ENCODE data around the gene ZC3H7A. TPM values are rescaled to one million over a fixed set of nuclear protein-coding genes. Genes with fewer than 3 reads are reported as not detected.

Gene ZC3H7A
- total RNA-seq, 1 donor from 2014 or later = 22.6 TPM

DNA sequence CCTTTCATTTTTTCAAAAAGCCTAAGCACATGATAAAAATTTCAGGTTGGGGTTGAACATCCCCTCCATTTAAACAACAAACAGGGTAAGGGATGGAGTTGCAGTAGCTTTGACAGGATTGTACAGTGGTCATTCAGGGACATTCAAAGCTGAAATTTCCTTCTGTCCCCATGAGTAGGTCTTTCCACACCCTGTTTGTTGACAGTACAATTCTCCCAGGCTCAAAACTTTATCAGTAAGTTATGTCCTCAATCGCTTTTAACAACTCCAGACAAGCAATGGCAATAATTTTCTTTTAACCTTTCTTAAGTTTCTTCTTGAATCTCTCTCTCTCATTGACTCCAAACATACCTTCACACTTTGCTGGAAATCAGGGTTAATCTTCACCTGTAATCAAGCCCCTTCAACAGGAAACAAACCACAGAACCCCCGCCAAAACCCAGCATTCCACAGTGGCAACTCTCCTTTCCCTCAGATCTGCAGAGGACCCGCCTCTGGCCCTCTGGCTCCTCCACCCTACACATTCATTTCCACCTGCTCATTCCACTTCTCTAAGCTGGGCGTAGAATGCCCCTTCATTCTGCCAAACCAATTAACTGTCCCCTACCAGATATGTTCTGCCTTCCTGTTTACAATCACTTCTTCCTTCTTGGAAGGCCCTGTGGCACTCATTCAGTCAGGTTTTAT lies 75.1 kb downstream of the ZC3H7A start:
- intact Hi-C loops (cut with DNase I) = no loop called here
- ATAC-seq (no peak), DNase-seq (ENCODE audit: missing footprints) (no peak)

DNA sequence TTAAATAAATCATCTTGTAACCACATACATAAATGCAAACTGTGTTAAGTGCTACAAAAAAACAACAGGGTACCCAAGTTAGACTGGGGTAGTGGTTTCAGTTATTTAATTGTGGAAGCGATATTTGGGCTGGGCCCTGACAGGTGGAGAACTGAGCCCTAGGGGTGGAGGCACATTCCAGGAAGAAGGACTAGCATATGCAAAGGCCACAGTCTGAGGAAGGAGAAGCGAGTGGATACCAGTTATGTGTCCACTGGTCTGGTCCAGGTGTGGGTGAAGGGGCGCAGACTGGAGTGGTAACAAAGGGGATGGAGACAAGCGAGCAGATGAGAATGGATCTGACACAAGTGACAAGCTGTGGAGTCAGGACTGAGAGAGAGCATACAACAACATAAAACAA lies 77.3 kb downstream of the ZC3H7A start:
- intact Hi-C loops (cut with DNase I) = loop anchor here (10.0 kb wide), 1 partner anchor 755 kb away; no protein-coding TSS in a partner anchor
- ATAC-seq = no peak
- DNase-seq (ENCODE audit: missing footprints) = no peak

DNA sequence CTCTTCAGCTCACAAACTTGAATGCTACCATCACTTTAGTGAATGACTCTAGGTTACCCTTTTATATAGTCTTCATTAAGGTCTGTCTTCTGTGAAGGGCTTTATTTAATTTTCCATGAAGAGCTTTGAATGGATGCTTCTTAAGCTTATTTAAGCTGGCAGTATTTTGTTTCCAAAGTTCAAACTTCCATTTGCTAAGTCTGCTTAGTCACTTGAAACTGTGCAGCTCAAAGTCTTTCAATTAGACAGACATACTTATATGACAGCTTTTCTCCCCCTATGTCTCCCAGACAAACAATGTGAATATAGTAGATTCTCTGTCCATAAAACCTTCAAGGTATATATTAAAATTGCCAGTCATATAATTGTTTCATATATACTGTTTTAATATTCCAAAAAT lies 77.9 kb downstream of the ZC3H7A start:
- ATAC-seq (no peak), DNase-seq (ENCODE audit: missing footprints) (no peak)
- intact Hi-C loops (cut with DNase I) = loop anchor here (10.0 kb wide), 1 partner anchor 754 kb away; no protein-coding TSS in a partner anchor

DNA sequence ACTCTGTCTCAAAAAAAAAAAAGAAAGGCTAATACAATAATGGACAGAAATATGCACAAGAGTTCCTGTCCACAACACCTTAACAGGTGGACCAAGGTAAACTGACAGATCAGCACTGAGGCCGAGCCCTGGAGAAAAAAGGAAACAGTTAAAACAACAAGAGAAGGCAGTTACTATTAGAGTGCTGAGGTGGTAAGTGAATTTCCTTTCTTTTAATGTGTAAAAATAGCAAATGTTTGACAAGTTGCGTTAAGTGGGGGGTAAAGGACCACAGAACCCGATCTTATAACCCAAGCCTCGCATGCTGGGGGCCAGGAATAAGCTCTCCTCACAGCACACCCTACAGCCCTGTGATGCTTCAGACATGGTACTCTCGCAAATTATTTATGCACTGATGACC lies 79.2 kb downstream of the ZC3H7A start:
- intact Hi-C loops (cut with DNase I) = loop anchor here (10.0 kb wide), 1 partner anchor 753 kb away; no protein-coding TSS in a partner anchor

DNA sequence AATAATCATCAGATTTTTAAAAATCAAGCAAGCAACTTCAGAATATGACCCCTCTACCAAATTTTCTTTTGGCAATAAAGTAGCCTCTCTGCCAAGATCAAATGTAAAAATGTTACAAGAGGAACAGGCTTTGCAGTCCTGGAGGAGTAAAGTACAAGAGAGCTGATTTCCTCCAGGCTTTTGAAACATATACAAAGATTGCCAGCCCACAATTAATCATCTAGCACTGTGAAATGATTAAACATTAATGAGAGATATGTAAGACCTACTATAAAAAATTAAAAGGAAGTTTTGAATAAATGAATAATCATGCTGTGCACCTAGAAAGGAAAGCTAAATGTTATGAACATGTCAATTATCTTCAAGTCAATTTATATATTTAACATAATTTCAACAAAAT lies 80.7 kb downstream of the ZC3H7A start:
- no peak for ATAC-seq
- intact Hi-C loops (cut with DNase I) = loop anchor here (10.0 kb wide), 1 partner anchor 752 kb away; no protein-coding TSS in a partner anchor

More for the DNA sequence above, 79.2 kb downstream of the ZC3H7A start:
- DNase-seq (ENCODE audit: missing footprints) (no peak), ATAC-seq (no peak)

DNA sequence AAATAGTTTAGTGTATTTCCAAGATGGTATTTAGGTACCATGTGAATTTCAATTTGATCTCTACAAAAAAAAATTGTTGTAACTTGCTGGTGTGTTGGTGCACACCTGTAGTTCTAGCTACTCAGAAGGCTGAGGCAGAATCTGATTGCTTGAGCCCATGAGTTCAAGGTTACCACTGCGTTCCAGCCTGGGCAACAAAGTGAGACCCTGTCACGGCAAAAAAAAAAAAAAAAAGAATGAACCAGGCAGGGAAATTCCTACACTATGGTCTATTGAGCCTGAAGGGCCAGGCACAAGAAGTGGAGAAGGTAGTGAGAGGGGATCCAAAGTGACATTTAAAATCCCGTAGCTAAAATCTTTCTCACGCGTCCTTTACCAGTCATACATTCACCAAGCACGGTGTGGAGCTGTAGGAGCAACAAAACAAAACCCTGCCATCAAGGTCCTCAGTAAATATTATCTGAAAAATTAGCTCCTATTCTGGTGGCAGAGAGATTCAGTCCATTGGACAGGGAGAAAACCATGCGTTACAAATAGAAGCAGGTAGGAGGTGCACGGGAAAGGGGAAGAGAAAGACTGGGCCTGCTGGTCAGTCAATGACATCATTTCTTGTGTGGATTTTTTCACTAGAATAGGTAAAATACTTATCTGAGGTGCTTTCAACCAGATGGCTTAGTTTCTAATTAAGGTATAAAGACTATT lies 81.7 kb downstream of the ZC3H7A start:
- DNase-seq (ENCODE audit: missing footprints) (no peak), ATAC-seq (no peak)
- intact Hi-C loops (cut with DNase I) = loop anchor here (2.0 to 10.0 kb wide), 3 partner anchors 183 to 751 kb away; no protein-coding TSS in a partner anchor

More for the DNA sequence above, 80.7 kb downstream of the ZC3H7A start:
- no peak for DNase-seq (ENCODE audit: missing footprints)

DNA sequence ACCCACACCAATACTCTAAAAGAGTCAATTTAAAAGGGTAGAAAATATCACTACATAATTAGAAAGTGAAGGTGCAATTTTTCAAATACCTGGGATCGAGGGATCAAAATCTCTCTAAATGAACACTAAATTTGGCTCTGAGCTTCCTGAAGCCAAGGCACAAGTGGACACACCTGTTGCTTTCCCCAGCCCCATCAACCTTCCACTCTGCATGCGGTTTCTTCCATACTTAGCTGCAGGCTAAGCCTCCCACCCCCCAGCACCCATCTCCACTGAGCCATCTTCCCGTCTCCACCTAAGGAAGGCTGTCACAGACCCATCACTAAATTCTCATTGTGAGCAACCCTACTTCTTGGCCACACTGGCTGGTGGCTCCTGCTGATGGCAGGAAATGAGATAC lies 84.9 kb downstream of the ZC3H7A start:
- DNase-seq (ENCODE audit: missing footprints) = no peak
- intact Hi-C loops (cut with DNase I) = loop anchor here (5.0 to 10.0 kb wide), 2 partner anchors 40 to 747 kb away; no protein-coding TSS in a partner anchor
- no peak for ATAC-seq

DNA sequence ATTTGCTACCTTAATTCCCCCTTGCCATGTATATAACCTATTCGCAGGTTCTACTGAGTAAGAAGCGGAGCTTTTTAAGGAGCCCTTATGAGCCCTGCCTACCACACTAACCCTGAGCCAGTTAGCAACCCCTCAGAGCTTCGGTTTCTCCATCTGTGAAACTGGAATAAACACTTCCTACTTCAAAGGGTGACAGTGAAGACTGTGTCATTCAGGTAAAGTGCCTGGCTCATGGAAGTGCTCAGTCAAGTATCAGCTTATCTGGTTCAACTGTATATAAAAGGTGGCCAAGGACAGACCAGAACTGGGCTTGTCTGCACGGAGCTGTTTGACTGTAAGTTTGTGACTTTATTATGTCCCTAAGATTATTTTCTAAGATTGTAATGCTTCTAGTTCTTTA lies 85.4 kb downstream of the ZC3H7A start:
- intact Hi-C loops (cut with DNase I) = loop anchor here (5.0 to 10.0 kb wide), 2 partner anchors 39 to 747 kb away; no protein-coding TSS in a partner anchor
- peak; percentile 42 for ATAC-seq
- DNase-seq (ENCODE audit: missing footprints) = no peak

DNA sequence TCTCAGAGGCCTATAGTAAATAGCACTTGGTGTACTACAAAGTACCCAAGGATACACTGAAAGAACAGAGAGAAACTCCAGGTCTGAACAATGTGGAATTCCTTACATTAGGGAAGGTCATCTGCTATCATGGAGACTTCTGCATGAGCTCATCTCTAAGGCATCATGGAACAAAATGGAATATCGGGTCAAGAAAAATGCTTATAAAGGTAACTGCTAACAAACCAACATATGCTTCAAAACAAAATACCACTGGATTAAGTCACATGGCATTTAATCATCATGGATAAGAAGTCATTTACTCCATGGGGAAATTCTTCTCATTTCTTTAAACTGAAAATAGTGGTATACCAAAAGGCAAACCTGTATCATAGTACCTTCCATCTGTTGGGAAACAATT lies 88.6 kb downstream of the ZC3H7A start:
- no peak for DNase-seq (ENCODE audit: missing footprints)
- ATAC-seq = no peak
- intact Hi-C loops (cut with DNase I) = no loop called here

DNA sequence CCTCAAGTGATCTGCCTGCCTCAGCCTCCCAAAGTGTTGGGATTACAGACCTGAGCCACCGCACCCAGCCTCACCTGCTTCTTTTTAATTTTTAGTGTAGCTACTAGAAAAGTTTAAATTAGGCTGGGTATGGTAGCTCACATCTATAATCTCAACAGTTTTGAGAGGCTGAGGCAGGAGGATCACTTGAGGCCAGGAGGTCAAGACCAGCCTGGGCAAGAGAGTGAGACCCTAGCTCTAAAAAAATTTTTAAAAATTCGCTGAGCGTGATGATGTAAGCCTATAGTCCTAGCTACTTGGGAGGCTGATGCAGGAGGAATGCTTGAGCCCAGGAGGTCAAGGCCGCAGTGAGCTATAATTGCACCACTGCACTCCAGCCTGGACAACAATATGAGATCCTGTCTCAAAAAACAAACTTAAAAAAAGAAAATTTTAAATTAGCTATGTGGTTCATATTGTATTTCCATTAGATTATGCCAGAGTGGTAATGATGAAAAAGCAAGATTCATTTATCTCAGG lies 89.3 kb downstream of the ZC3H7A start:
- intact Hi-C loops (cut with DNase I) = no loop called here
- DNase-seq (ENCODE audit: missing footprints) = no peak
- ATAC-seq = no peak

DNA sequence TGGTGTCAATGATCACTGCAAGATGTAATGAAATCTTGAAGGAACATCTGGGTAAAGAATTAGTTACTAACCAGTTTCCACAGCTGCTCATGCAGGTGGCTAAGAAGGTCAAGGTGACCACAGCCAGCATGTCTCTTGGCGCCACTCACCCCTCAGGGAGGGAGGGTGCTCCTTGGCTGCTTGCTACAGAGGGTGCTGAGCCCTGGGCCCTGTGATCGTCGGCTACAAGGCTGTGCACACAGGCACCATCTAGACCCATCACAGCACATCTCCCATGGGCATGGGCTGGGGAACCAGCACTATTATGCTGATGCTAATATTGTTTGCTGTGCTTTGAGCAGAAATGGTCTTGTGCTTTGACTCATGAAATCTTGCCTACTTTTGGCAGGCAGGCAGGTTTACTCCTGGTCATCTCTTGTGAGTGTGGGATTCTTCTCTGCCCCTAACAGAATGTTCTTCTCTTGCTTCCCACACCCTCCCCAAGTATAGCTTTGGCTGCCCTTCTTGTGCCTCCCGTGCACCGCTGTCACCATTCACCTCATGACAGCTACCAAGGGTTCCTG lies 90.8 kb downstream of the ZC3H7A start:
- DNase-seq (ENCODE audit: missing footprints) (no peak), ATAC-seq (peak; percentile 94)
- intact Hi-C loops (cut with DNase I) = no loop called here

DNA sequence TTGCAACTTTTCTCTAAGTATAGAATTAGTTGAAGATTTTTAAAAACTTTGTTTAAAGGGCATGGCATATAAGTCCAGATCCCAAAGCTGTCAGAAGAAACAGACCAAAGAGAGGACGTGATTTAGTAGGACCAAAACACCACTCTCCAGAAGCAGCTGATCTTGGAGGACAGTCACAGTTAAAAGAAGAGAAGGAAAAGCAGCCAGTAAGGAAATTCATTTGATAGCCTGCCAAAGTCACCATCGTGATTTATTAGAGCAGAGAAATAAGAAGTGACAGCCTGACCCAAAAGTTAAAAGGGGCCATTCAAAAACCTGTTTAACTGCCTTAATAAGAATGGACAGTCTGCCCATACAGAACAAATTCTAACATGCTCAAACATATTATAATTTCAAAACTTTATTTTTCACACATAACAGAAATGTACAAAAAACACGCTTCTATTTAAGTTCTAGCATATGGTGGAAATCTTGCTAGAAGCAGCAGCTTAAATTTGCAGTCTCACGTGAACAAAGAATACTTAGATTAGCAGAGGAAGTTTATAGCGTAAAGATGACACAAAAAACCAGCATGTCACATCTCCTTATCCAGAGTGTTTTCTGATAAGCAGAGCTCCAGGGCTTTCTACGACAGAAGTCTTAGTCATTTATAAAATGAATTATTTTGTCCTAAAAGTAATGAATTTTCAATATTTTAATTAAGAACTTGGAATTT lies 91.6 kb downstream of the ZC3H7A start:
- intact Hi-C loops (cut with DNase I) = no loop called here
- DNase-seq (ENCODE audit: missing footprints) (no peak), ATAC-seq (no peak)

Other genes starting within 250 kb of the ZC3H7A start
- 78.4 TPM for gene LITAF, start 210.3 kb downstream of the ZC3H7A start, total RNA-seq
- gene SNN, start 128.8 kb downstream of the ZC3H7A start, total RNA-seq = 27.7 TPM
- gene TXNDC11, start 54.4 kb downstream of the ZC3H7A start, total RNA-seq = 20.3 TPM
- gene RSL1D1, start 54.3 kb upstream of the ZC3H7A start, total RNA-seq = 111 TPM
- gene GSPT1, start 118.7 kb upstream of the ZC3H7A start, total RNA-seq = 91.4 TPM
- gene NPIPB2, start 144.8 kb upstream of the ZC3H7A start, total RNA-seq = 0.73 TPM
- not detected for gene TNFRSF17, start 168.0 kb upstream of the ZC3H7A start, total RNA-seq
- gene SNX29, start 179.5 kb upstream of the ZC3H7A start, total RNA-seq = 11.4 TPM

Measured in Right ventricle myocardium inferior (tissue), 1 donor.